ENCODE data around the gene PDE11A. TPM values are rescaled to one million over a fixed set of nuclear protein-coding genes. Genes with fewer than 3 reads are reported as not detected.

Gene PDE11A
- total and polyA plus RNA-seq, 2 of the 13 experiments (the other 11 are each of a cell fraction or from before 2014, with no cell fraction given), result 1.2 to 1.7 TPM

GRCh38 chr2:177604271-177605065, 468.1 kb downstream of the PDE11A start (continued):
- TF ChIP-seq RAD21 (CRISPR knock-in tag; IDR thresholded peaks at IDR 0.05) (peak; percentile 78; the same call in 1 of the 2 replicates), KLF6 (CRISPR knock-in tag; IDR thresholded peaks at IDR 0.05) (0 out of 2 replicates have a peak, but pooled peaks have one; percentile 39), ZNF883 (CRISPR knock-in tag; IDR thresholded peaks at IDR 0.05; ENCODE audit: not compliant biosample characterization) (no peak), MAFF (IDR thresholded peaks at IDR 0.05; ENCODE audit: low read depth, low read length) (peak; percentile 84), NFKBIZ (CRISPR knock-in tag; IDR thresholded peaks at IDR 0.05) (no peak), ZNF652 (CRISPR knock-in tag; IDR thresholded peaks at IDR 0.05; ENCODE audit: borderline replicate concordance, low read depth) (no peak), PHF8 (CRISPR knock-in tag; IDR thresholded peaks at IDR 0.05) (no peak), GATAD2A (CRISPR knock-in tag; IDR thresholded peaks at IDR 0.05) (peak; percentile 67; the same call in 1 of the 2 replicates), ZGPAT (CRISPR knock-in tag; IDR thresholded peaks at IDR 0.05) (0 out of 2 replicates have a peak, but pooled peaks have one; percentile 21), SMARCE1 (IDR thresholded peaks at IDR 0.05; ENCODE audit: borderline replicate concordance) (no peak), ZMYM3 (CRISPR knock-in tag; IDR thresholded peaks at IDR 0.05) (no peak), DNMT3B (CRISPR knock-in tag; conservative IDR thresholded peaks at IDR 0.05) (0 out of 2 replicates have a peak, but pooled peaks have one; percentile 29), ATF2 (CRISPR knock-in tag; IDR thresholded peaks at IDR 0.05) (no peak), ZNF75D (CRISPR knock-in tag; IDR thresholded peaks at IDR 0.05; ENCODE audit: borderline replicate concordance) (no peak), YEATS4 (CRISPR knock-in tag; IDR thresholded peaks at IDR 0.05; ENCODE audit: borderline replicate concordance) (no peak), ZFP1 (CRISPR knock-in tag; IDR thresholded peaks at IDR 0.05) (no peak), DRAP1 (CRISPR knock-in tag; IDR thresholded peaks at IDR 0.05) (no peak), ZNF329 (CRISPR knock-in tag; IDR thresholded peaks at IDR 0.05; ENCODE audit: low read depth) (no peak), ZBTB3 (CRISPR knock-in tag; IDR thresholded peaks at IDR 0.05; ENCODE audit: borderline replicate concordance, low read depth) (no peak), ZBTB7A (CRISPR knock-in tag; IDR thresholded peaks at IDR 0.05) (0 out of 2 replicates have a peak, but pooled peaks have one; percentile 35), MAFK (conservative IDR thresholded peaks at IDR 0.05 in 1 of 2, IDR thresholded peaks at IDR 0.05 in 1 of 2; ENCODE audit: low read length in 2 of 2) (peak; percentile 75), STAG1 (CRISPR knock-in tag; IDR thresholded peaks at IDR 0.05) (peak; percentile 85), REPIN1 (CRISPR knock-in tag; IDR thresholded peaks at IDR 0.05; ENCODE audit: borderline replicate concordance, low read depth) (peak; percentile 58; the same call in 1 of the 2 replicates), TEAD3 (CRISPR knock-in tag; optimal IDR thresholded peaks at IDR 0.05; ENCODE audit: borderline replicate concordance) (peak; percentile 46), ZNF367 (CRISPR knock-in tag; IDR thresholded peaks at IDR 0.05; ENCODE audit: borderline replicate concordance) (no peak), ZNF24 (IDR thresholded peaks at IDR 0.05) (peak; percentile 49; the same call in 1 of the 2 replicates)
- TF ChIP-seq, protein P1, sequence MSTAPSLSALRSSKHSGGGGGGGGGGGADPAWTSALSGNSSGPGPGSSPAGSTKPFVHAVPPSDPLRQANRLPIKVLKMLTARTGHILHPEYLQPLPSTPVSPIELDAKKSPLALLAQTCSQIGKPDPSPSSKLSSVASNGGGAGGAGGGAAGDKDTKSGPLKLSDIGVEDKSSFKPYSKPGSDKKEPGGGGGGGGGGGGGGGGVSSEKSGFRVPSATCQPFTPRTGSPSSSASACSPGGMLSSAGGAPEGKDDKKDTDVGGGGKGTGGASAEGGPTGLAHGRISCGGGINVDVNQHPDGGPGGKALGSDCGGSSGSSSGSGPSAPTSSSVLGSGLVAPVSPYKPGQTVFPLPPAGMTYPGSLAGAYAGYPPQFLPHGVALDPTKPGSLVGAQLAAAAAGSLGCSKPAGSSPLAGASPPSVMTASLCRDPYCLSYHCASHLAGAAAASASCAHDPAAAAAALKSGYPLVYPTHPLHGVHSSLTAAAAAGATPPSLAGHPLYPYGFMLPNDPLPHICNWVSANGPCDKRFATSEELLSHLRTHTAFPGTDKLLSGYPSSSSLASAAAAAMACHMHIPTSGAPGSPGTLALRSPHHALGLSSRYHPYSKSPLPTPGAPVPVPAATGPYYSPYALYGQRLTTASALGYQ (CRISPR knock-in tag; IDR thresholded peaks at IDR 0.05), result no peak
